Loucy (cell line): ENCODE data around the gene HDDC2.

Experiments
- H2AFZ ChIP-seq: fragments of 200-600 bp; sonication (generic); 2 replicates; pipeline ENCODE4 v1.6.0; 2016; ENCODE audit warnings: antibody characterized with exemption, mild to moderate bottlenecking, low read length, moderate library complexity
- H3F3A ChIP-seq: fragments of 200-600 bp; 2 replicates; pipeline ENCODE4 v1.6.0; 2016; ENCODE audit warnings: antibody characterized with exemption, low read depth, mild to moderate bottlenecking
- H3K27me3 ChIP-seq: fragments of 200-600 bp; sonication (generic); 2 replicates; pipeline ENCODE4 v1.6.1; 2014; ENCODE audit warnings: low read length, mild to moderate bottlenecking; ENCODE audit not compliant: insufficient read depth, poor library complexity, severe bottlenecking
- H3K36me3 ChIP-seq: fragments of 200-600 bp; sonication (generic); 2 replicates; pipeline ENCODE4 v1.6.1; 2016; ENCODE audit warnings: low read length; ENCODE audit not compliant: insufficient read depth
- H3K4me1 ChIP-seq: fragments of 200-600 bp; sonication (generic); 2 replicates; pipeline ENCODE4 v1.5.1; 2014; ENCODE audit warnings: low read length, mild to moderate bottlenecking; ENCODE audit not compliant: insufficient read depth, poor library complexity, severe bottlenecking
- H3K4me2 ChIP-seq: fragments of 200-600 bp; sonication (generic); 2 replicates; pipeline ENCODE4 v1.6.0; 2014; ENCODE audit warnings: antibody characterized with exemption, low read length, low read depth, mild to moderate bottlenecking; ENCODE audit not compliant: poor library complexity, severe bottlenecking
- H3K4me3 ChIP-seq: fragments of 200-600 bp; sonication (generic); 2 replicates; pipeline ENCODE4 v1.5.1; 2014; ENCODE audit warnings: low read length, mild to moderate bottlenecking, mixed read lengths; ENCODE audit not compliant: poor library complexity, severe bottlenecking
- H3K79me2 ChIP-seq: fragments of 200-600 bp; sonication (generic); 2 replicates; pipeline ENCODE4 v1.6.1; 2014; ENCODE audit warnings: low read length; ENCODE audit not compliant: insufficient read depth
- H3K9ac ChIP-seq: fragments of 200-600 bp; sonication (generic); 2 replicates; pipeline ENCODE4 v1.6.0; 2014; ENCODE audit warnings: mild to moderate bottlenecking, low read depth, low read length, moderate library complexity; ENCODE audit not compliant: poor library complexity, severe bottlenecking
- H3K9me2 ChIP-seq: fragments of 200-600 bp; sonication (generic); replicated peaks from 2 replicates; pipeline ENCODE4 v1.6.1; 2016; ENCODE audit warnings: low read depth, low read length, mixed read lengths
- H3K9me3 ChIP-seq: fragments of 200-600 bp; sonication (generic); 2 replicates; pipeline ENCODE4 v1.6.1; 2014; ENCODE audit warnings: mild to moderate bottlenecking, antibody characterized with exemption, low read length, low read depth; ENCODE audit not compliant: insufficient read depth
- H4K20me1 ChIP-seq: fragments of 200-600 bp; sonication (generic); 2 replicates; pipeline ENCODE4 v1.6.0; 2014; ENCODE audit warnings: antibody characterized with exemption, low read length, mild to moderate bottlenecking; ENCODE audit not compliant: insufficient read depth, poor library complexity, severe bottlenecking
- CTCF ChIP-seq: fragments of 200-600 bp; sonication (generic); conservative IDR thresholded peaks from 2 replicates; pipeline ENCODE4 v1.5.1; 2014; ENCODE audit warnings: mild to moderate bottlenecking, antibody characterized with exemption, low read length
- EZH2phosphoT487 ChIP-seq: fragments of 200-600 bp; IDR thresholded peaks from 2 replicates; pipeline ENCODE4 v1.6.1; 2018; ENCODE audit warnings: antibody characterized with exemption, mild to moderate bottlenecking, moderate library complexity, borderline replicate concordance

The HDDC2 gene

GRCh38 chr6:125341460-125341859 is 39.7 kb upstream of the HDDC2 start:
- Histone ChIP-seq H3K9ac (no peak overlapping the region), H2AFZ (no peak overlapping the region), H3K4me2 (no peak overlapping the region), H3K27me3 (no peaks in the 10 kb centered on the region), H4K20me1 (no peaks in the 10 kb centered on the region), H3K9me2 (no peaks in the 10 kb centered on the region), H3K79me2 (no peaks in the 10 kb centered on the region), H3K36me3 (no peaks in the 10 kb centered on the region), H3K4me3 (no peak overlapping the region), H3K4me1 (peaks cover 6% of the 10 kb centered on the region), H3K9me3 (no peaks in the 10 kb centered on the region), H3F3A (no peaks in the 10 kb centered on the region)
- TF ChIP-seq CTCF, result no peak
- no peak for TF ChIP-seq EZH2phosphoT487

GRCh38 chr6:125340991-125341390 is 39.2 kb upstream of the HDDC2 start:
- Histone ChIP-seq H3K9me2 (no peaks in the 10 kb centered on the region), H3K9ac (no peak overlapping the region), H3K36me3 (no peaks in the 10 kb centered on the region), H3K4me3 (no peak overlapping the region), H3F3A (no peaks in the 10 kb centered on the region), H3K9me3 (no peaks in the 10 kb centered on the region), H3K4me1 (peaks cover 1% of the 10 kb centered on the region), H3K4me2 (no peak overlapping the region), H3K79me2 (no peaks in the 10 kb centered on the region), H4K20me1 (no peaks in the 10 kb centered on the region), H2AFZ (no peak overlapping the region), H3K27me3 (no peaks in the 10 kb centered on the region)
- TF ChIP-seq CTCF, result no peak
- no peak for TF ChIP-seq EZH2phosphoT487

- H3K36me3 ChIP-seq, result no peaks in the 10 kb centered on the region
- H3K9me2 ChIP-seq, result no peaks in the 10 kb centered on the region
- no peaks in the 10 kb centered on the region for H3K4me1 ChIP-seq
- no peaks in the 10 kb centered on the region for H3K9me3 ChIP-seq
- no peaks in the 10 kb centered on the region for H3K79me2 ChIP-seq
- no peaks in the 10 kb centered on the region for H3K27me3 ChIP-seq
- no peak overlapping the region for H2AFZ ChIP-seq
- no peak overlapping the region for H3K9ac ChIP-seq
- no peak overlapping the region for H3K4me3 ChIP-seq
- no peak overlapping the region for H3K4me2 ChIP-seq
- no peaks in the 10 kb centered on the region for H3F3A ChIP-seq
- no peak for TF ChIP-seq CTCF
- no peak for TF ChIP-seq EZH2phosphoT487
- no peaks in the 10 kb centered on the region for H4K20me1 ChIP-seq
These were observed 38.5 kb upstream of the HDDC2 start for GRCh38 chr6:125340175-125340835.
